Colon (tissue), 2 donors: ENCODE data around the gene L3HYPDH.

Experiments used
- FAIRE-seq: peaks from 2 replicates; lab custom pipeline; 2012; peaks lifted over from hg19 to GRCh38; lab: Jason Lieb, UNC
- donor health status: control.
- donor health status: control.

Gene L3HYPDH

GRCh38 chr14:59483819-59484638 lies at the start of gene L3HYPDH, which contains the start of gene JKAMP:
L3HYPDH (minus strand) TSS chr14:59484408; CDS start chr14:59484316, 92 bp downstream.
JKAMP (plus strand) TSS chr14:59484517; CDS start chr14:59484590, 73 bp downstream.
- no peak for FAIRE-seq

DNA sequence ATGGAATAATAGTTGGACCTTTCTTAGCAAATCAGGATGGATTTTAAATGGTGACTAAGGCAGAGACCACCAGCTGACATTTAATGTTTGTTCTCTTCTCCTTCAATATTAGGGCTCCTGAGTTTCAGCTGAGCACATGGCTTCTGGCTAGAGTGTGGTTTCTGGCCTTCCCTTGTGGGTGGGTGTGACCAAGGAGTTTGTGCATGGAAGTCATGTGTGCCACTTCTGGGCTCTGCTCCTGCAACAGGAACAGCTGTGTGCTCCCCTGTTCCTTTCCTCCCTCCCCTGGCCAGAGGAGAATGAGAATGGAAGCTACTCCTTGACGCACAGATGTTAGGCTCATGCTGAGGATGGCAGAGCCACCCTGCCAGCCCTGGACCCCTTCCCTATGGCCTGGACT lies 48.2 kb upstream of the L3HYPDH start:
- FAIRE-seq: no peak

GRCh38 chr14:59530349-59530748 lies 46.1 kb upstream of the L3HYPDH start:
- no peak for FAIRE-seq

GRCh38 chr14:59529189-59529588 lies 45.0 kb upstream of the L3HYPDH start:
- no peak for FAIRE-seq

GRCh38 chr14:59520224-59520623 lies 36.0 kb upstream of the L3HYPDH start:
- no peak for FAIRE-seq

GRCh38 chr14:59511916-59512575 lies 27.8 kb upstream of the L3HYPDH start:
- no peak for FAIRE-seq

GRCh38 chr14:59510966-59511365 lies 26.8 kb upstream of the L3HYPDH start:
- FAIRE-seq: no peak

GRCh38 chr14:59510001-59510400 lies 25.8 kb upstream of the L3HYPDH start:
- no peak for FAIRE-seq

- FAIRE-seq: no peak
Measured at GRCh38 chr14:59509101-59509500, 24.9 kb upstream of the L3HYPDH start.

- no peak for FAIRE-seq
Measured at GRCh38 chr14:59507752-59508103, 23.5 kb upstream of the L3HYPDH start.

GRCh38 chr14:59507063-59507751 lies 23.0 kb upstream of the L3HYPDH start:
- FAIRE-seq: no peak

GRCh38 chr14:59503256-59503655 lies 19.0 kb upstream of the L3HYPDH start:
- no peak for FAIRE-seq

GRCh38 chr14:59500732-59501131 lies 16.5 kb upstream of the L3HYPDH start:
- FAIRE-seq: no peak

GRCh38 chr14:59492384-59492783 lies 8.2 kb upstream of the L3HYPDH start:
- no peak for FAIRE-seq

DNA sequence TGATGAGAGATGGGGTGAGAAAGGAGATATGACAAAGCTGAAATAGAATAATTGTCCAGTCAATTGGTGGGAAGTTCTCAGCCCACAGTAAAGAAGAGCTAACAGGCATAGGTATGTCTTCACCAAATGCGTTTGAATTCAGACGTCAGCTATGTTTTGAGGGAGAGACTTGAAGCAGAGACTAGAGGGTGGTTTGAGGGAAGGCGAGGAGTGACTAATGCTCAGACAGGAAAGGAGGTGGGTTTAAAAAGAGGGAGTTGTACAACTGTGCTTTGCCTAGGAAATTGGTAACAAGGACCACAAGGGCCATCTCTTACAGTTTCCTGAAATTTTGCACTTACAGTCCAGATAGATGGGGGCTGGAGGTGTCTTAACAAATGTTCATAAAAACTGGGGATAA lies 6.5 kb upstream of the L3HYPDH start:
- FAIRE-seq: no peak

GRCh38 chr14:59484639-59485175 lies 499 bp upstream of the L3HYPDH start:
- no peak for FAIRE-seq

GRCh38 chr14:59483363-59483762 lies 845 bp downstream of the L3HYPDH start:
- FAIRE-seq: no peak

DNA sequence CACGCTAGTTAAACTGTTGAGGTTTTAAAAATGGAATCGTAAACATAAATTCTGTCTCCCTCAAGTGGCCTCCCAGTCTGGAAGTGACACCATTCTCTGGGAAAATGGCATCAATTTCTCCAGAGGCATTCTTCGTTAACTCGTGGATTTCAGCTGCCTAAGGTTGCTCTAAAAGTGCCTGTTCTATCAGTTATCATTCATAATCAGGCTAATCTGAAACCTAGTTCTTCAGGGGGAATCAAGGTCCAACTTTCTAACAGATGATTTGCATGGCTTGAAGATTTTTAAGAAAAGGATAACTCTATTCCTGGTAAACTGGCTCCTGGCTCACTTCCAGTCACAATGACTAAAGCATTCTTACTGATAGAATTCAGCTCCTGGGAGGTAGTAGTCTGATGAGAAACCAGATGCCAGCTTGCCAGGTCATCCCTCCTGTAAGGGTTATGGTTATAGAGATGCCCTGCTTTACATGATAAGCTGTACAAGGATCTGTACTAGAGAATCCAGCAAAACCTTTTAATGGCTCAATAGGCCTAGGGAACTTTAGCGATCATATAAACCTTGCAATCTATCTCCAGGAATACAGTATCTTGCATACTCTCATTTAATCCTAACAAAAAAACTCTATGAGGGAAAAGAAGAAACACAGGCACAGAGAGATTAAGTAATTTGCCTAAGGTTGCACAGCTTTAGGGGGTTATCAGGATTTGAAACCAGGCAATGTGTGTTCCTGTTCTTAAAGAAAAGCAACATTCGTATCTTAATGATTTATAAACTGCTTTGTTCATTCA lies 1.5 kb downstream of the L3HYPDH start:
- no peak for FAIRE-seq

- FAIRE-seq: no peak
Measured at GRCh38 chr14:59481871-59482540, 2.2 kb downstream of the L3HYPDH start.

DNA sequence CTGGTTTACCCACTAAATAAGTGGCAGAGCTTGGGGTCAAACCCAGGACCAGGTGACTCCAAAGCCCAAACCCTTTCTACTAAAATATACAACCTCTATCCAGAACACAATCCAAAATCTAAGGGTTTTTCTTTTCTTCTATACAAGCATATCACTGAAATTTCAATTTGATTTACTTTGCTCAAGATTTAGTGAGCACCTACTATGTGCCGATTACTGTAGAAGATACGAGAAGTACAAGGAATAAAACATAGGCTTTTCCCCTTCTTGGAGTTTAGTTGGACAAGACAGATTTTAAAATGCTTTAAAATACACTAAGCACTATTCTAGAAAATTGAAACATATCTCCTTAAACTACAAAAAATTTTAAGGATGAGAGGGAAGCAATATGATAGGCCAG lies 2.8 kb downstream of the L3HYPDH start:
- FAIRE-seq: no peak

- no peak for FAIRE-seq
Measured at GRCh38 chr14:59480166-59480565, 4.0 kb downstream of the L3HYPDH start.
